ENCODE measurements around the gene FZD7.

FZD7 gene

DNA sequence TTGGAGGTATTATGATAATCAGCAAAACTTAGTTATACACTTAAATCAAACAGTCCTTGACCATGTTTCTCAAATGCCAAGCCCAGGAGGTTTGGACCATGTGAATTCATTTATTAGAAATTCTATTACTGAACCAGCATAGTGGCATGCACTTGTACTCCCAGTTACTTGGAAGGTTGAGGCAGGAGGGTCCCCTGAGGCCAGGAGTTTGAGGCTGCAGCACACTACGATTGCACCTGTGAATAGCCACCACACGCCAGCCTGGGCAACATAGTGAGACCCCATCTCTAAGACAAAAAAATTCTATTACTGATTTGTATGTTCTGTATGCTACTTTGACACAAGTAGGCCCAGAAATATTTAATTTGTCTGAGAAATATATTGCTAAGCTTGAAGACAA, 43.6 kb upstream of the FZD7 start:
- Histone ChIP-seq H3K4me3 (ENCODE audit: low read length, poor library complexity, severe bottlenecking) (no peak overlapping the region), H3K9me3 (ENCODE audit: insufficient read depth, low read depth, low read length) (no peaks in the 10 kb centered on the region), H3K27me3 (ENCODE audit: insufficient read depth, low read length, poor library complexity, severe bottlenecking) (no peaks in the 10 kb centered on the region), H3K9ac (ENCODE audit: low read depth, low read length, poor library complexity, severe bottlenecking) (no peak overlapping the region), H3K9me2 (replicated peaks; ENCODE audit: low read depth, low read length) (no peaks in the 10 kb centered on the region), H3K79me2 (ENCODE audit: insufficient read depth, low read length) (no peaks in the 10 kb centered on the region), H2AFZ (ENCODE audit: low read length) (no peak overlapping the region), H4K20me1 (ENCODE audit: insufficient read depth, low read length, poor library complexity, severe bottlenecking) (no peaks in the 10 kb centered on the region), H3K36me3 (ENCODE audit: insufficient read depth, low read length) (no peaks in the 10 kb centered on the region), H3F3A (ENCODE audit: low read depth) (no peaks in the 10 kb centered on the region), H3K4me1 (ENCODE audit: insufficient read depth, low read length, poor library complexity, severe bottlenecking) (no peaks in the 10 kb centered on the region), H3K4me2 (ENCODE audit: low read depth, low read length, poor library complexity, severe bottlenecking) (no peak overlapping the region)
- TF ChIP-seq EZH2phosphoT487 (IDR thresholded peaks at IDR 0.05; ENCODE audit: borderline replicate concordance): no peak
- TF ChIP-seq, protein P1, sequence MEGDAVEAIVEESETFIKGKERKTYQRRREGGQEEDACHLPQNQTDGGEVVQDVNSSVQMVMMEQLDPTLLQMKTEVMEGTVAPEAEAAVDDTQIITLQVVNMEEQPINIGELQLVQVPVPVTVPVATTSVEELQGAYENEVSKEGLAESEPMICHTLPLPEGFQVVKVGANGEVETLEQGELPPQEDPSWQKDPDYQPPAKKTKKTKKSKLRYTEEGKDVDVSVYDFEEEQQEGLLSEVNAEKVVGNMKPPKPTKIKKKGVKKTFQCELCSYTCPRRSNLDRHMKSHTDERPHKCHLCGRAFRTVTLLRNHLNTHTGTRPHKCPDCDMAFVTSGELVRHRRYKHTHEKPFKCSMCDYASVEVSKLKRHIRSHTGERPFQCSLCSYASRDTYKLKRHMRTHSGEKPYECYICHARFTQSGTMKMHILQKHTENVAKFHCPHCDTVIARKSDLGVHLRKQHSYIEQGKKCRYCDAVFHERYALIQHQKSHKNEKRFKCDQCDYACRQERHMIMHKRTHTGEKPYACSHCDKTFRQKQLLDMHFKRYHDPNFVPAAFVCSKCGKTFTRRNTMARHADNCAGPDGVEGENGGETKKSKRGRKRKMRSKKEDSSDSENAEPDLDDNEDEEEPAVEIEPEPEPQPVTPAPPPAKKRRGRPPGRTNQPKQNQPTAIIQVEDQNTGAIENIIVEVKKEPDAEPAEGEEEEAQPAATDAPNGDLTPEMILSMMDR (conservative IDR thresholded peaks at IDR 0.05; ENCODE audit: low read length): no peak

DNA sequence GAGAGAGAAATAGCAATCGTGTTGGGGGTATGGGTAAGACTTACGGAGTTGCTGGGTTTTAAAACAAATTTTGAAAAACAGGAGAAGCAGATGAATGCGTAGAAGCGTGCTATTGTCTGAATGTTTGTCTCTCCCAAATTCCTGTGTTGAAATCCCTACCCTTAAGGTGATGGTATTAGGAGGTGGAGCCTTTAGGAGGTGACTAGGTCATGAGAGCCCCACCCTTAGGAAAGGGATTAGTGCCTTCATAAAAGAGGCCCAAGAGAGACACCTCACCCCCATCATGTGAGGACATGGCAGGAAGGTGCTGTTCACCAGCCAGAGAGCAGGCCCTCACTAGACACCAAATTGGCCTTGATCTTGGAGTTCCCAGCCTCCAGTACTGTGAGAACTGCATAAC, 40.7 kb upstream of the FZD7 start:
- H3K9me2 ChIP-seq (replicated peaks; ENCODE audit: low read depth, low read length): no peaks in the 10 kb centered on the region
- H2AFZ ChIP-seq (ENCODE audit: low read length): 0 out of 2 replicates have a peak overlapping the region, but pooled peaks have one; percentile 75

DNA sequence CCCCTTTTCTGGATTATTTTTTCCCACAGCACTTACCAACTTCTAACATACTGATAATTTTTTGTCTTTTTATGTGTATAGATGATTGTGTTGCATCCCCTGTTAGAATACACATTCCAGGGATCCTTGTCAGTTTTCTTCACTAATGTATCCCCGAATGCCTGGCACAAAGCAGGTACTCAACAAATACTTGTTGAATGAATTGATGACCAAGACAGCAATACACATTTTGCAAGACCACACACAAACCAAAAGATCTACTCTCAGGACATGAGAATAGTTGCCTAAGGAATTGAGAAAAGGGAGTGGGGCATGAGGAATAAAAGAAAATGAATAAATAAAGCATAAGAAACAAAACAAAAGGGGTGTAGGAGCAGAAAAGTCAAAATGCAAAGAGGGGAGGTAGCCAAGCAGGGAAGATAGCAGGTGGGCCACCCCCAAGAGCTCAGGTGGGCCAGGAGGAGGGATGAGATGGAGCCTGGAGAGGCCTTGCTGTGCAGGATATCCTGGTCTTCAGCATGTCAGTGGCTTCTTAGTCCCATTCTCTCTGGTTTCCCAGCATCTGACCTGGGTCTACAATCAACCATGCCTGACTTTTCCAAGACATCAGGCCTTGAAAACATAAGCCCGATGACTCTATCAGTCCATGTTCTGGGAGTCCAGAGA, 38.5 kb upstream of the FZD7 start:
- Histone ChIP-seq H2AFZ (ENCODE audit: low read length) (no peak overlapping the region), H3K4me2 (ENCODE audit: low read depth, low read length, poor library complexity, severe bottlenecking) (no peak overlapping the region), H3K36me3 (ENCODE audit: insufficient read depth, low read length) (no peaks in the 10 kb centered on the region), H3K9me3 (ENCODE audit: insufficient read depth, low read depth, low read length) (no peaks in the 10 kb centered on the region), H3K4me3 (ENCODE audit: low read length, poor library complexity, severe bottlenecking) (no peak overlapping the region), H3K9ac (ENCODE audit: low read depth, low read length, poor library complexity, severe bottlenecking) (no peak overlapping the region), H3K4me1 (ENCODE audit: insufficient read depth, low read length, poor library complexity, severe bottlenecking) (no peaks in the 10 kb centered on the region), H4K20me1 (ENCODE audit: insufficient read depth, low read length, poor library complexity, severe bottlenecking) (no peaks in the 10 kb centered on the region), H3K79me2 (ENCODE audit: insufficient read depth, low read length) (no peaks in the 10 kb centered on the region), H3F3A (ENCODE audit: low read depth) (no peaks in the 10 kb centered on the region), H3K9me2 (replicated peaks; ENCODE audit: low read depth, low read length) (no peaks in the 10 kb centered on the region), H3K27me3 (ENCODE audit: insufficient read depth, low read length, poor library complexity, severe bottlenecking) (no peaks in the 10 kb centered on the region)
- TF ChIP-seq EZH2phosphoT487 (IDR thresholded peaks at IDR 0.05; ENCODE audit: borderline replicate concordance): no peak
- TF ChIP-seq, protein P1 (conservative IDR thresholded peaks at IDR 0.05; ENCODE audit: low read length): no peak

More for the DNA sequence above, 40.7 kb upstream of the FZD7 start:
- H3F3A ChIP-seq (ENCODE audit: low read depth): no peaks in the 10 kb centered on the region
- H3K4me3 ChIP-seq (ENCODE audit: low read length, poor library complexity, severe bottlenecking): no peak overlapping the region
- H3K4me1 ChIP-seq (ENCODE audit: insufficient read depth, low read length, poor library complexity, severe bottlenecking): no peaks in the 10 kb centered on the region
- no peak overlapping the region for H3K4me2 ChIP-seq (ENCODE audit: low read depth, low read length, poor library complexity, severe bottlenecking)
- no peak overlapping the region for H3K9ac ChIP-seq (ENCODE audit: low read depth, low read length, poor library complexity, severe bottlenecking)
- H3K79me2 ChIP-seq (ENCODE audit: insufficient read depth, low read length): no peaks in the 10 kb centered on the region
- no peaks in the 10 kb centered on the region for H3K27me3 ChIP-seq (ENCODE audit: insufficient read depth, low read length, poor library complexity, severe bottlenecking)
- no peaks in the 10 kb centered on the region for H4K20me1 ChIP-seq (ENCODE audit: insufficient read depth, low read length, poor library complexity, severe bottlenecking)
- H3K36me3 ChIP-seq (ENCODE audit: insufficient read depth, low read length): no peaks in the 10 kb centered on the region
- TF ChIP-seq, protein P1 (conservative IDR thresholded peaks at IDR 0.05; ENCODE audit: low read length): no peak
- no peak for TF ChIP-seq EZH2phosphoT487 (IDR thresholded peaks at IDR 0.05; ENCODE audit: borderline replicate concordance)
- no peaks in the 10 kb centered on the region for H3K9me3 ChIP-seq (ENCODE audit: insufficient read depth, low read depth, low read length)
